ENCODE data around the gene DAB2IP.

DNA sequence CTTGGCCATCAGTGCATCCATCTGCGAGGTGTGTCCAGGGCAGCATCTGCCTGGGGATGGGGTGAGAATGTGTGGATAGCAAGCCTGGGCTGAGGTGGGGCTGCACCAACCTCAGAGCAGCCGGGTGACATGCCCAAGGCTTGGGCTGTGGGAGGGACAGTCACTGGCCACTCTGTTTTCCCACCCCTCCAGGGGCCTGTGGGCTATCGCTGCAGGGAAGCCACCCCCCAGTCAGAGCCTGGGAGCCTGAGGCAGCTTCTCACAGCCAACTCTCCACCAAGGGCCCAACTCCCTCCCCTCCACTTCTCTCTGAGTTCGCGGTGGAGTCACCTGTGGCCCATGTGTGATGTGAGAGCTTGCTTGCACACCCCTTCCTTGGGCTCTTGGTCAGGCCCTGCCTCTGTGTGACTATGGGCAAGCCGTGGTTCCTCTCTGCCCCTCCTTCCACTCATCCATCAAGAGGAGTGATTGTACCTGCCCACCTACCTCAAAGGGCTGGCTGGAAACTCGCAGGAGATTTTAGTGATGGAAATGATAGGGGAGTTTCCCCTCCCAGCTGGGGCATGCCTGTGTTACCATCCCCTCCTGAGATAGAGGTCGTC is 54.8 kb downstream of the DAB2IP start:
- no peak for TF ChIP-seq EZH2phosphoT487 (IDR thresholded peaks at IDR 0.05; ENCODE audit: borderline replicate concordance)
- TF ChIP-seq, protein P1, sequence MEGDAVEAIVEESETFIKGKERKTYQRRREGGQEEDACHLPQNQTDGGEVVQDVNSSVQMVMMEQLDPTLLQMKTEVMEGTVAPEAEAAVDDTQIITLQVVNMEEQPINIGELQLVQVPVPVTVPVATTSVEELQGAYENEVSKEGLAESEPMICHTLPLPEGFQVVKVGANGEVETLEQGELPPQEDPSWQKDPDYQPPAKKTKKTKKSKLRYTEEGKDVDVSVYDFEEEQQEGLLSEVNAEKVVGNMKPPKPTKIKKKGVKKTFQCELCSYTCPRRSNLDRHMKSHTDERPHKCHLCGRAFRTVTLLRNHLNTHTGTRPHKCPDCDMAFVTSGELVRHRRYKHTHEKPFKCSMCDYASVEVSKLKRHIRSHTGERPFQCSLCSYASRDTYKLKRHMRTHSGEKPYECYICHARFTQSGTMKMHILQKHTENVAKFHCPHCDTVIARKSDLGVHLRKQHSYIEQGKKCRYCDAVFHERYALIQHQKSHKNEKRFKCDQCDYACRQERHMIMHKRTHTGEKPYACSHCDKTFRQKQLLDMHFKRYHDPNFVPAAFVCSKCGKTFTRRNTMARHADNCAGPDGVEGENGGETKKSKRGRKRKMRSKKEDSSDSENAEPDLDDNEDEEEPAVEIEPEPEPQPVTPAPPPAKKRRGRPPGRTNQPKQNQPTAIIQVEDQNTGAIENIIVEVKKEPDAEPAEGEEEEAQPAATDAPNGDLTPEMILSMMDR (conservative IDR thresholded peaks at IDR 0.05; ENCODE audit: low read length), result no peak
